Measurements from ENCODE around the gene DPPA2.

Gene DPPA2

DNA sequence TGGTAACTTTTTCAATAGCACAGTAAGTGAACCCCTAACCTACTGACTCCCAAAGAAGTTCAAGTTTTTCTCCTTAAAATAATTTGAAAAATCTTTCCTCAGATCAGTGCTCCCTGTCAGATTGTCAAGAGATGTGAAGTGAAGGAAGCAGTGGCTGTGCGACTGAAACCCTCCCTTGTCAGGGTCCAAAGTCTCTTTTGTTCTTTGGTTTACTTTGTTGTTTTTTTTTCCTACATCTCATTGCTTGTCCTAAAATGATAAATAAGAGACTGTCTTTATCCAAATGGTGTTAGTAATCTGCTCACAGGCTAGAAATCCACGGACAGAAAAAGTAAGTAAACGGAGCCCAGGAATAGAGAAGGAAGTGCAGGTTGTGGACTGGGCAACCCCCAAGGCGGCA, 22.0 kb upstream of the DPPA2 start:
- TF ChIP-seq, protein P1, sequence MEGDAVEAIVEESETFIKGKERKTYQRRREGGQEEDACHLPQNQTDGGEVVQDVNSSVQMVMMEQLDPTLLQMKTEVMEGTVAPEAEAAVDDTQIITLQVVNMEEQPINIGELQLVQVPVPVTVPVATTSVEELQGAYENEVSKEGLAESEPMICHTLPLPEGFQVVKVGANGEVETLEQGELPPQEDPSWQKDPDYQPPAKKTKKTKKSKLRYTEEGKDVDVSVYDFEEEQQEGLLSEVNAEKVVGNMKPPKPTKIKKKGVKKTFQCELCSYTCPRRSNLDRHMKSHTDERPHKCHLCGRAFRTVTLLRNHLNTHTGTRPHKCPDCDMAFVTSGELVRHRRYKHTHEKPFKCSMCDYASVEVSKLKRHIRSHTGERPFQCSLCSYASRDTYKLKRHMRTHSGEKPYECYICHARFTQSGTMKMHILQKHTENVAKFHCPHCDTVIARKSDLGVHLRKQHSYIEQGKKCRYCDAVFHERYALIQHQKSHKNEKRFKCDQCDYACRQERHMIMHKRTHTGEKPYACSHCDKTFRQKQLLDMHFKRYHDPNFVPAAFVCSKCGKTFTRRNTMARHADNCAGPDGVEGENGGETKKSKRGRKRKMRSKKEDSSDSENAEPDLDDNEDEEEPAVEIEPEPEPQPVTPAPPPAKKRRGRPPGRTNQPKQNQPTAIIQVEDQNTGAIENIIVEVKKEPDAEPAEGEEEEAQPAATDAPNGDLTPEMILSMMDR (IDR thresholded peaks at IDR 0.05; ENCODE audit: low read depth, low read length, missing control alignments) = no peak
- no peak for DNase-seq (ENCODE audit: low read depth)
- H3K4me3 ChIP-seq (ENCODE audit: low read depth, low read length) = no peak overlapping the region

DNA sequence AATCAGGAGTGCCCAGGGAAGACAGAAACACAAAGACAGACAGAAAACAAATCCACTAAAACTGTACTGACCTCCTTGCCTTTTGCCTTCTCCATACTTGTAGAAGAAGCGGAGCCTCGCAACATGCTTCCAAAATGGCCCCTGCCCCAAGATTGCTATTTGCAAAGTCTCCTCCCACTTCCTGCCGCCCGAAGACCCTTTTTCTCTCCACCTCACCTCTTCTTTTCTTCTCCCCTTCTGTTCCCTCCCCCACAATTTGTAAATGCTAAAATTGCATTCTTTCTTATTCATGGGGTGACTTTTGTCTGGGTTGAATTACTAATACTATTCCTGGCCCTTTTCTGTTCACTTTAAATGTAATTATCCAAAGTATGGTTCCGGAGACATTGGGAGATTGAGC, 21.1 kb upstream of the DPPA2 start, which contains the start of gene DPPA4:
DPPA4 (minus strand) TSS at position 154 of the 400 bp plus-strand sequence; CDS start at position 125, 29 bp downstream.
- TF ChIP-seq, protein P1 (IDR thresholded peaks at IDR 0.05; ENCODE audit: low read depth, low read length, missing control alignments) = no peak
- DNase-seq (ENCODE audit: low read depth) = no peak
- no peak within 1 kb of the TSS for H3K4me3 ChIP-seq (ENCODE audit: low read depth, low read length)

GRCh38 chr3:109336291-109336861, 20.1 kb upstream of the DPPA2 start:
- no peak for DNase-seq (ENCODE audit: low read depth)
- TF ChIP-seq, protein P1 (IDR thresholded peaks at IDR 0.05; ENCODE audit: low read depth, low read length, missing control alignments) = no peak
- no peak overlapping the region for H3K4me3 ChIP-seq (ENCODE audit: low read depth, low read length)

DNA sequence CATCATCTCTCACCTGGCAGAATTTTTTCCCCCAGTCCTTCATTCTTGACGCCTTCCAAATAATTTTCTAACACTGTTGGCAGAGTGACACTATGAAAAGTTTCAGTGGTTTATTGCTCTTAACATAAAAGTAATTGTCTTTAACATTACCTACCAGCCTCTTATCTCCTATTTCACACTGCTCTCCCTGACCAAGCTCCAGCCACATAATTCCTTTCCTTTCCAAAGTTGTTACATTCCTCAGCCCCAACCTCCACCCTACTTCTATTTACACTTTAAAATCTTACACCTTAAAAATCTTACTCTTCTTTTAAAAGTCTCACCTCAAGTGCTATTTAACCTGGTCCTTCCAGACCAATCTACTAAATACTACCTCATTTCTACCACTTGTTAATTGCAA, 18.3 kb upstream of the DPPA2 start:
- no peak for DNase-seq (ENCODE audit: low read depth)
- H3K4me3 ChIP-seq (ENCODE audit: low read depth, low read length) = no peak overlapping the region
- TF ChIP-seq, protein P1 (IDR thresholded peaks at IDR 0.05; ENCODE audit: low read depth, low read length, missing control alignments) = no peak

GRCh38 chr3:109331692-109332091, 15.4 kb upstream of the DPPA2 start:
- H3K4me3 ChIP-seq (ENCODE audit: low read depth, low read length) = no peak overlapping the region
- TF ChIP-seq, protein P1 (IDR thresholded peaks at IDR 0.05; ENCODE audit: low read depth, low read length, missing control alignments) = no peak
- DNase-seq (ENCODE audit: low read depth) = no peak

DNA sequence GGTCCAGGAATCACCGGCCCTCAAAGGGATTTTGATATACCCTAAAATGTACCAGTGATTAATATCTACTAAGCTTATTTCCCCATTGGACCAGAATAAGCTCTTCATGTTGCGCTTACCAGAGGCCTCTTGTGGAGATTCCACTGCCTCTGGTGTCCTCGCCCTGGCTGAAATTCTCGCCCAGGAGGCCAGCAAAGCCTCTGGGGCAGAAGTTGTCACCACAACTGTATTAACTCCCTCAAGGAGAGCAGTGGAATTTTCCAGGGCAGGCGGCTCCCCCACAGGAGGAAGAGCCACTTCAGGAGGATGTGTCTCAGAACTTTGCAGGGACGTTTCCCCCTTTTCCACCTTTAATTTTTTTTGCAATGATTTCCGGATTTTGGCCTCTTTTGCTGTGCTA, 14.1 kb upstream of the DPPA2 start:
- TF ChIP-seq, protein P1 (IDR thresholded peaks at IDR 0.05; ENCODE audit: low read depth, low read length, missing control alignments) = no peak
- no peak for DNase-seq (ENCODE audit: low read depth)
- no peak overlapping the region for H3K4me3 ChIP-seq (ENCODE audit: low read depth, low read length)

DNA sequence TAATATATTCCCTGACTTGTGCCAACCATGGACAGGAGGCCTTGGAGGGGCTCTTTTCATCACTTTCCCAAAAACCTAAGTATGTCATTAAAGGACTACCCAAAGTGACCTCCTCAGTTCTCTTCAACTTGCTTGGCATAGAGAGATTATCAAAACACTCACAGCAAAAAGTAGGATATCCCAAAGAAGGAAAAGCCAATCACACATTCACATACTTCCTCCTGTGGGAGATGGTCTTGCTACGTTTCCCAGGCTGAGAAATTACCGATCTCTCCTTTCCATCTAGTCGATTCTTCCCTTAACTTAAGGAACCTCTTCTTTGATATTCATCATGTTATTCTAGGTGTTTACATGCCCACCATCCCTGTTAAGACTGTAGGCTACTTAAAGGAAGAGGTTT, 11.9 kb upstream of the DPPA2 start:
- DNase-seq (ENCODE audit: low read depth) = no peak
- H3K4me3 ChIP-seq (ENCODE audit: low read depth, low read length) = no peak overlapping the region
- TF ChIP-seq, protein P1 (IDR thresholded peaks at IDR 0.05; ENCODE audit: low read depth, low read length, missing control alignments) = no peak

All from GM12864 (cell line).